Fibroblast of lung (primary cell): ENCODE results near the gene GRIK4. TPM values are rescaled to one million over a fixed set of nuclear protein-coding genes. Genes with fewer than 3 reads are reported as not detected.

Experiments used
- DNase-seq, 2 donors: peaks; one replicate each; pipeline versions ENCODE4 v3.0.0 to v3.0.0-alpha.2; 2010; ENCODE audit warnings: low read depth in 2 of 2
- H2AFZ ChIP-seq: 2 replicates; pipeline ENCODE4 v1.5.1; 2012; ENCODE audit warnings: low read length, control low read depth, inconsistent platforms
- H3K27ac ChIP-seq: 2 replicates; pipeline ENCODE4 v1.5.1; 2011; ENCODE audit warnings: low read length, control low read depth; ENCODE audit not compliant: insufficient read depth
- H3K27me3 ChIP-seq: 2 replicates; pipeline ENCODE4 v1.5.1; 2011; ENCODE audit warnings: mild to moderate bottlenecking, low read length; ENCODE audit not compliant: control insufficient read depth, insufficient read depth
- H3K36me3 ChIP-seq: 2 replicates; pipeline ENCODE4 v1.5.1; 2011; ENCODE audit warnings: low read length; ENCODE audit not compliant: control insufficient read depth, insufficient read depth
- H3K4me1 ChIP-seq: 2 replicates; pipeline ENCODE4 v1.5.1; 2011; ENCODE audit warnings: low read length; ENCODE audit not compliant: control insufficient read depth, insufficient read depth; ENCODE audit errors: extremely low read depth
- H3K4me2 ChIP-seq: 2 replicates; pipeline ENCODE4 v1.5.1; 2011; ENCODE audit warnings: low read length, control low read depth; ENCODE audit not compliant: insufficient read depth; ENCODE audit errors: extremely low read depth
- H3K4me3 ChIP-seq, 4 experiments: fragments of 200-600 bp in 1 of 4; sonication (generic) in 1 of 4; replicated peaks in 1 of 4; 2 replicates each; pipeline ENCODE4 v1.5.1; 2011 to 2016; ENCODE audit warnings: low read length in 4 of 4, low read depth in 3 of 4, mild to moderate bottlenecking in 3 of 4, control low read depth in 2 of 4, inconsistent platforms in 1 of 4, mixed read lengths in 1 of 4; ENCODE audit not compliant: insufficient read depth in 1 of 4; ENCODE audit errors: control extremely low read depth in 1 of 4
- H3K79me2 ChIP-seq: 2 replicates; pipeline ENCODE4 v1.5.1; 2012; ENCODE audit warnings: mild to moderate bottlenecking, low read length, inconsistent platforms; ENCODE audit not compliant: control insufficient read depth, insufficient read depth
- H3K9ac ChIP-seq: 2 replicates; pipeline ENCODE4 v1.5.1; 2011; ENCODE audit warnings: mild to moderate bottlenecking, low read length, control low read depth; ENCODE audit not compliant: insufficient read depth
- H3K9me3 ChIP-seq: 2 replicates; pipeline ENCODE4 v1.5.1; 2012; ENCODE audit warnings: low read depth, low read length; ENCODE audit not compliant: control insufficient read depth, insufficient read depth
- H4K20me1 ChIP-seq: 2 replicates; pipeline ENCODE4 v1.5.1; 2011; ENCODE audit warnings: low read length; ENCODE audit not compliant: control insufficient read depth, insufficient read depth; ENCODE audit errors: extremely low read depth
- CTCF ChIP-seq, 2 donors: IDR thresholded peaks in 1 of 2; conservative IDR thresholded peaks in 1 of 2; 1 replicate in 1 of 2; 2 replicates in 1 of 2; pipeline ENCODE4 v1.5.1; 2011 to 2012; ENCODE audit warnings: low read length in 2 of 2, control low read depth in 1 of 2, inconsistent platforms in 1 of 2, low read depth in 1 of 2, mild to moderate bottlenecking in 1 of 2
- EZH2 ChIP-seq: IDR thresholded peaks from 2 replicates; pipeline ENCODE4 v1.5.1; 2012; ENCODE audit warnings: low read length, control low read depth, mild to moderate bottlenecking; ENCODE audit errors: missing control alignments
- polyA plus RNA-seq, 2 donors: library from polyadenylated mRNA; depleted of rRNA in 1 of 2; stranded (reverse) in 1 of 2; unstranded in 1 of 2; fragments of >200 nt; gene quantifications; 2 replicates each; pipeline ENCODE4 v1.2.1, GENCODE V29; 2011 to 2012; ENCODE audit warnings: missing spikeins in 1 of 2
- total RNA-seq: library from RNA; depleted of rRNA; stranded (reverse); fragments of >200 nt; gene quantifications from 2 replicates; pipeline ENCODE4 v1.2.1, GENCODE V29; 2014

GRIK4 gene
- total and polyA plus RNA-seq, 2 donors (not counting 1 experiment from before 2014, with no cell fraction given) = 0.17 to 1.5 TPM

- Histone ChIP-seq H3K4me2 (no peak overlapping the region), H3K4me3 (no peak overlapping the region), H3K27me3 (no peaks in the 10 kb centered on the region)
These were observed 379.2 kb downstream of the GRIK4 start for GRCh38 chr11:120890609-120891320.

GRCh38 chr11:120893440-120894201 is 382.1 kb downstream of the GRIK4 start:
- no peaks in the 10 kb centered on the region for H3K27me3 ChIP-seq
- H3K36me3 ChIP-seq = no peaks in the 10 kb centered on the region
- no peaks in the 10 kb centered on the region for H3K79me2 ChIP-seq
- H3K4me3 ChIP-seq = no peak overlapping the region
- H3K4me1 ChIP-seq = no peaks in the 10 kb centered on the region
- no peak for DNase-seq
- H3K9me3 ChIP-seq = no peaks in the 10 kb centered on the region
- TF ChIP-seq CTCF (conservative IDR thresholded peaks at IDR 0.05 in 1 of 2, IDR thresholded peaks at IDR 0.05 in 1 of 2; ENCODE audit: low read depth in 1 of 2, low read length in 2 of 2) (no peak), EZH2 (no peak)
- no peaks in the 10 kb centered on the region for H4K20me1 ChIP-seq
- no peak overlapping the region for H3K27ac ChIP-seq
- H3K9ac ChIP-seq = no peak overlapping the region
- no peak overlapping the region for H2AFZ ChIP-seq
- H3K4me2 ChIP-seq = no peak overlapping the region

More at GRCh38 chr11:120890609-120891320, 379.2 kb downstream of the GRIK4 start:
- Histone ChIP-seq H2AFZ (no peak overlapping the region), H3K27ac (no peak overlapping the region), H4K20me1 (no peaks in the 10 kb centered on the region), H3K79me2 (no peaks in the 10 kb centered on the region), H3K9ac (no peak overlapping the region), H3K9me3 (no peaks in the 10 kb centered on the region), H3K36me3 (no peaks in the 10 kb centered on the region), H3K4me1 (no peaks in the 10 kb centered on the region)
- no peak for DNase-seq
- TF ChIP-seq EZH2 (no peak), CTCF (conservative IDR thresholded peaks at IDR 0.05 in 1 of 2, IDR thresholded peaks at IDR 0.05 in 1 of 2; ENCODE audit: low read depth in 1 of 2, low read length in 2 of 2) (no peak)

- Histone ChIP-seq H3K9ac (no peak overlapping the region), H2AFZ (no peak overlapping the region), H3K36me3 (no peaks in the 10 kb centered on the region), H3K9me3 (no peaks in the 10 kb centered on the region), H3K27ac (no peak overlapping the region), H4K20me1 (no peaks in the 10 kb centered on the region), H3K27me3 (no peaks in the 10 kb centered on the region), H3K4me2 (no peak overlapping the region), H3K4me1 (no peaks in the 10 kb centered on the region), H3K4me3 (no peak overlapping the region), H3K79me2 (no peaks in the 10 kb centered on the region)
- TF ChIP-seq EZH2 (no peak), CTCF (conservative IDR thresholded peaks at IDR 0.05 in 1 of 2, IDR thresholded peaks at IDR 0.05 in 1 of 2; ENCODE audit: low read depth in 1 of 2, low read length in 2 of 2) (no peak)
- DNase-seq = no peak
These were observed 382.8 kb downstream of the GRIK4 start for GRCh38 chr11:120894202-120894985.
